ENCODE data around the gene PALM3.
"Not testable (repeated sequence)": the region's sequence is repeated elsewhere in the genome, so short reads cannot be mapped to it uniquely, and the experiment has no call there.

Gene PALM3

DNA sequence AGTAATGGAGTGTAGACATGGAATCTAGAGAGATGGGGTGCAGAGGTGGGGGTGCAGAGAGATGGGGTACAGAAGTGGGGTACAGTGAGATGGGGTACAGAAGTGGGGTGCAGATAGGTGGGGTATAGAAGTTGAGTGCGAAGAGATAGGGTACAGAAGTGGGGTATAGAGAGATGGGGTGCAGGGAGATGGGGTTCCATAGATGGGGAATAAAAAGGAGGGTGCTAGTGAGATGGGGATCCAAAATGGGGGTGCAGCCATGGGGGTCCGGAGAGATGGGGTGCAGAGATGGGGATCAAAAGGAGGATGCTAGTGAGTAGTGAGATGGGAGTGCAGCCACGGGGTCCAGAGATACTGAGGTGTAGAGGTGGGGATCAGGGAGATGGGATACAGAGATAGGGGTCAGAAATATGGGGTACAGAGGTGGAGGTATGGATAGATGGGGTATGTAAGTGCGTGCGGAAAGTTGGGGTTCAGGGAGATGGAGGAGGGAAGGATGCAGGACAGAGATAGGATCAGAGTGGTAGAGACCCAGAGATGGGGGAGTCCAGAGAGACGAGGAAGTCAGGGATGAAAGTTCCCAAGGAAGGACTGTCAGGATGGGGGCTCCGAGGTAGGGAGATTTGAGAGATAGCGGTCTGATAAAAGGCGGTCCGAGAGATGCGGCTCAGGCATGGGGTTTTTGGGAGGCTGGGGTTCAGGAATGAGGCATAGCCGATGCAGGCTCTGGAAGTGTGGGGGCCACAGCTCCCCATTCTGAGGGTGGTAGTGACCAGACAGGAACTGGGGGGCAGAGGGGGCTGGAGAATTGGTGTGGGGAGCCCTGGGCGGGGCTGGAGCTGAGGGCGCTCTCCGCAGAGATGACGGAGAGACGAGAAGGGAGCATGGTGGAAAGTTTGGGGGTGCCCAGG, 3.4 kb downstream of the PALM3 start:
- no peak for DNase-seq

DNA sequence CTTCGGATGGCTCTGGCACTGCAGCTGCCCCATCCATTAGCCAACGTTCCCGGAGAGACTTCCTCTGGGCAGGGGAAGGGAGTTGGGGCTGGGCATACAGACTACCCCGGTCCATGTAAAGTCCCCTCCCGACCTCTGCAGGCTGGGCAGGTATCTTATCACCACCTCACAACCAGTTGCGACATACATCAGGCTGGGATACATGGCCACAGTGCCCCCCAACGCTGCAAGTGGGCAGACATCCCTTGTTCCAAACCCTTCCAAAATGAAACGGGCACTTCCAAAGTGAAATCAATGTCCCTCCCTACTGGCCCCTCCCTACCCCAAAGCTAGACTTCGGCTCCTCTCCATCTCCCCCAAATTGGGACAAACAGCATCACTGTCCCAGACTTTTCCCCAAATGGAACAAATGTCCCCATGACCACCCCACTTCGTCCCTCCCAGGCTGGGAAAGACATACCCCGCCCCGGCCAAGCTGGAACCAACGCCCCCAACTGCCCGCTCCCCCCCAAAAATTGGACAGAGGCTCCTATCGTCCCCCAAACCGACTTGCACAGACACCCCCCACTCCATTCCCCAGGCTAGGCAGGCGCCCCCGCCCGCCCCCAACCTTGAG, 5.0 kb downstream of the PALM3 start:
- DNase-seq = no peak

DNA sequence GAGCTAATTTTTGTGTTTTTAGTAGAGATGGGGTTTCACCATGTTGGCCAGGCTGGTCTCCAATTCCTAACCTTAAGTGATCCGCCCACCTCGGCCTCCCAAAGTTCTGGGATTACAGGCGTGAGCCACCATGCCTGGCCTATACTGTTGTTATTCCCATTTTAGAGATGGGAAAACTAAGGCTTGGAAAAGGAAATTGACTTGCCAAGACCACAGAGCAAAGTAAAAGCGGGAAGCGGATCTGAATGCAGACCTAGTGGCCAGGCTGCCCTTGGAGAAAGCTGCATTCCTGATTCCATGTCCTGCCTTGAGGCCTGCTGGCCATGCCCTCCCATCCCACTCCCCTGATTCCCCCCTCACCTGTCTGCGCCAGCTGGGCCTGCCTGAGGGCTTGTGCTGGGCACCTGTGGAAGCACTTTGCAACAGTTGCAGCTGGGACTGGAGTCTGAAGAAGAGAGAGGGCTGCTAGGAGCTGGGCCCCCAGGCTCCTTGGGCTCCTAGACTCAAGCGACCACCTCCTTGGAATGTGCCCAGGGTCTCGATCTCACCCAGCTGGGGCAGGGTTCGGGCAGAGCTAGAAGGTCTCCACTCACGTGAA, 5.7 kb downstream of the PALM3 start:
- no peak for DNase-seq

DNA sequence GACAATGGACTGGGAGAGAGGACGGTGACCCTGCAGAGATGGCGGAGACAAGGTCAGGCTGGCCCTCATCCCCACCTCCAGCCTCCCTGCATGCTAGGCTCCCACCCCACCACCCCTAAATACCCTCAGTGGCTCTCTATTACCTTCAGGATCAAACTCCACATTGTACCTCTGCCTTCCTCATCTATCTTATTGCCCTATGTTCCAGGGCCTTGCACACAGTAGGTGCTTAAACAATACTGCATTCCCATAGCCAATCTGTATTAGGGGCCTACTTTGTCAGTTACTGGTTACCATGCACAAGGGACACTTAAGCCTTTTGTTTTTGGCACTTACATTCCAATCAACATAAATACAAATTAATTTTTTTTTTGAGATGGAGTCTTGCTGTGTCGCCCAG, 6.5 kb downstream of the PALM3 start:
- no peak for DNase-seq

DNA sequence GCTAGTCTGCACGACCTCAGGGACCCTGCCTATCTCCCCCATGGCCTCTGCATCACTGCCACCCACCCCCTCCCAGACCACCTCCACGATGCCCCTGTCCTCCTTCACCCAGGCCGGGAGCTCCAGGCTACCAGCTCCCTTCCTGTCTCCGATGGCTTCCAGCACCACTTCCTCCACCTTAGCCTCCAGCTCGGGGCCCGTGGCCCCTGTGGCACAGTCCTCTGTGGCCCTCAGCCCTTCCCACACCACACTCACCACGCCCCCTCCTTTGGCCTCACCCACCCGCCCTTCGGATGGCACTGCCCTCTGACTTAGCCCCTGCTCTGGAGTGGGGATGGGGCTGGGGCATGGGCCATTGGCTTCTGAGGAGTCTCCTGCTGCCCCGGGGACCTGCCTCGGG, 7.2 kb downstream of the PALM3 start:
- DNase-seq = no peak

DNA sequence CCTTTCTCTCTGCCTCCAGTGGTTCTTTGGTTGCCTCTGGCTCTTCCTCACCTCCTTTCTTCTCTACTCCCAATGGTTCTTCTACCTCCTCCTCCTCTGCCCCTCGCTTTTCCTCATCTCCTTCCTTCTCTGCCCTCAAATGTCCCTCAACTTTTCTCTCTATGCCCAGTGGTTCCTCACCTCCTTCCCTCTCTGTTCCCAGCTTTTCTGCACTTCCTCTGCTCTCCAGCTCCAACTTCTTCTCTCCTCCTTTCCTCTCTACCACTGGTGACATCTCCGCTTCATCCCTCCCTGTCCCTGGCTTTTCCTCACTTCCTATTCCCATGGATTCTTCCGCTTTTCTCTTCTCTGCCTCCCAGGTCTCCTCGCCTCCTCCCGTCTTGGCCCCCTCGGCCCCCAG, 7.8 kb downstream of the PALM3 start:
- no peak for DNase-seq

DNA sequence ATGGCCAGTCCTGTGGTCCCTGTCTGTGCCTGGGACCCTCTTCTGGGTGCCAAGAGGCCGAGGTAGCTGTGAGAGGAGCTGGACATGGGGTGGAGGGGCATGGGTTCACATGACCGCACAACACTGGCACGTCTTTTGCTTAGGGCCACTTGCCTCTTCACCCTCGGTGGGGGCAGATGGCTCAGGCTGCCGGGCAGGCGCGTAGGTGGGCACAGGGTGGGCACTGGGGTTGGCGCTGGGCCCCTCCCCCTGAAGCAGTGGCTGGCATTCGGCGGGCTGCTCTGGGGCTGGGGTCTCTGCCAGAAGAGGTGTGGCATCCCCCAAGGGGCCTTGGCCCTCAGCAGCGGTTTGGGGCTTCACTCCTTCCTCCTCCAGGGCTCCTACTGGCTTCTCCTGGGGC, 8.4 kb downstream of the PALM3 start:
- DNase-seq = no peak

DNA sequence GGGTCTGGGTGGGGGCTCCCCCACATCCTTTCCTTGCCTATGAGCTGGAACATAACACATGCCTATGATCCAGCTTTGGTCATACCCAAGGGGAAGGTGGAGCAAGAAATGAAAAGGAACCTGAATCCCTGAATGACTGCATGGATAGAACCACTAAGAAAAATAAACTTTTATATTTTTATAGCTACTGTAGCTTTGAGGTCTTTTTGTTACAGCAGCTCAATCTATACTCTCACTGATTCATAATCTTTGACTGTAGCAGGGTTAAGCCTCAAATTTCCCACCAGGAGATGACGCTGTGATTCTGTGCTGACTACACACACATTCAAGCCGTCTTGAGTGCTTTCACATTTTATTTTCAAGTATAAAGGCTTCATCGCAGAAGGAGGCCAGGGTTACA, 8.8 kb downstream of the PALM3 start:
- DNase-seq = no peak

DNA sequence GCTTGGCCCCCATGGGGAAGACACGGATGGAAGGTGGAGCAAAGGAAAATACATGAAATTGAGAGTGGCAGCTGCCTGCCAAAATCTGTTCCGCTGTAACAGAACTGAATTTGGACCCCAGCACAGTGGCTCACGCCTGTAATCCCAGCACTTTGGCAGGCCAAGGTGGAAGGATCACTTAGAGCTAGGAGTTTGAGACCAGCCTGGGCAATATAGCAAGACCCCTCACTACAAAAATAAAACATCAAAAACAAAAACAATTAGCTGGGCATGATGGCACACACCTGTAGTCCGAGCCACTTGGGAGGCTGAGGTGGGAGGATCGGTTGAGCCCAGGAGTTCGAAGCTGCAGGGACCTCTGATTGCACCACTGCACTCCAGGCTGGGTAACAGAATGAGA, 9.4 kb downstream of the PALM3 start:
- no peak for DNase-seq

DNA sequence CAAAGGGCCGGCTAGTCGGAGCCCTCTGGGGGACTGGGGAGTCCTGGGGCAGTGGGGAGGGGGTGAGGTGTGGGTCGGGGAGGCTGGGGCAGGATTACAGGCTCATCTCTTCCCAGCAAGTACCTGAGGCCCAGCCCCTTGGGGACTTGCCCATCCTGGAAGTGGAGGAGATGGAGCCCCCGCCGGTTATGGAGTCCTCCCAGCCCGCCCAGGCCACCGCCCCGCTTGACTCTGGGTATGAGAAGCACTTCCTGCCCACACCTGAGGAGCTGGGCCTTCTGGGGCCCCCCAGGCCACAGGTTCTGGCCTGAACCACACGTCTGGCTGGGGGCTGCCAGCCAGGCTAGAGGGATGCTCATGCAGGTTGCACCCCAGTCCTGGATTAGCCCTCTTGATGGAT, 9.9 kb downstream of the PALM3 start:
- no peak for DNase-seq

DNA sequence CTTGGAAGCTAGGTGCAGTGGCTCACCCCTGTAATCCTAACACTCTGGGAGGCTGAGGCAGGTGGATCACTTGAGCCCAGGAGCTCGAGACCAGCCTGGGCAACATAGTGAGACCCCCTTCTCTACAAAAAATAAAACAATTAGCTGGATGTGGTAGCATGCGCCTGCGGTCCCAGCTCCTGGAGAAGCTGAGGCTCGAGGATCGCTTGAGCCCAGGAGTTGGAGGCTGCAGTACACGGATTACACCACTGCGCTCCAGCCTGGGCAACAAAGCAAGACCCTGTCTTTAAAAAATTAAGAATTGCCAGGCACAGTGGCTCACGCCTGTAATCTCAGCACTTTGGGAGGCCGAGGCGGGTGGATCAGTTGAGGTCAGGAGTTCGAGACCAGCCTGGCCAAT, 10.9 kb downstream of the PALM3 start:
- not testable (repeated sequence) for DNase-seq

DNA sequence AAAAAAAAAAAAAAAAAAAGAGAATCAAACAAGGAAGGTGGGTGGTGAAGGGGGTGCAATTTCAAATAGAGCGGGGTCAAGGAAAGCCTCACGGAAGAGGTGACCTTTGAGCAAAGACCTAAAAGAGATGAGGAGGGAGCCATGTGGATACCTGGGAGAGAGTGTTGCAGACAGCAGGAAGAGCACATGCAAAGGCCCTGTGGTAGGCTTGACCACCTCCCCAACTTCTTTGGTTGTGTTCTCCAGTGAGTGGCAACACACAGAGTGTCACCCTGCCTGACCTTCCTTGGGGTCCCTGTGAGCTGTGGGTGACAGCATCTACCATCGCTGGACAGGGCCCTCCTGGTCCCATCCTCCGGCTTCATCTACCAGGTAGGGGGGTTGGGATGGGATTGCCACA, 11.4 kb downstream of the PALM3 start:
- DNase-seq = no peak

DNA sequence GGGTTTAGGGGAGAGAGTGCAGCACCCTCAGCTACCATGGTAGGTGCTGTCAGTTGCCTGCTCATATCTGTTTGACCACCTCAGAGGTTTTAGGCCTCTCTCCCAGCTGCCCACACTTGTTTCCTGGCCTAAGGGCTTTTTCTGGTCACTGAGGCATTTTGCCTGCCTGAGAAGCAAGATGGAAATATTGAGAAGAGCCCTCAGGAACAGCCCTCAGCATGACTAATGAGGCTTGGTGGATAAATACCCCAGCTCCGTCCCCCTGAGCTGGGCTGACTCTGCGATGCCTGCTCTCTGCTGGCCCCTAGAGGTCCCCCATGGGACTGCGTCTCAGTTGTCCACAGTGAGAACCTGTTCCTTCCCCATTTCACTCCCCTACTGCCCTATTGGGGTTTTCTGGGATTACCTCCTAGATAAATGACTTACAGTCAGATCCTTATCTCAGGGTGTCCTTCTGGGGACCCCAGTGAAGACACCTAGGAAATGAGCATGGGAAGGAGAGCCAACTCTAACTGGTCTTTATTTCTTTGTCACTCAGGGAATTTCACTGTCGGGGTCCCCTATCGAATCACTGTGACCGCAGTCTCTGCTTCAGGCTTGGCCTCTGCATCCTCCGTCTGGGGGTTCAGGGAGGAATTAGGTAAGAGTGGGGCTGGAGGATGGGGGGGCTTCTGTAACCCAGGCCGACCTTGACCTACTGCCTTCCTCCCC, 13.3 kb downstream of the PALM3 start:
- DNase-seq = peak; percentile 71

DNA sequence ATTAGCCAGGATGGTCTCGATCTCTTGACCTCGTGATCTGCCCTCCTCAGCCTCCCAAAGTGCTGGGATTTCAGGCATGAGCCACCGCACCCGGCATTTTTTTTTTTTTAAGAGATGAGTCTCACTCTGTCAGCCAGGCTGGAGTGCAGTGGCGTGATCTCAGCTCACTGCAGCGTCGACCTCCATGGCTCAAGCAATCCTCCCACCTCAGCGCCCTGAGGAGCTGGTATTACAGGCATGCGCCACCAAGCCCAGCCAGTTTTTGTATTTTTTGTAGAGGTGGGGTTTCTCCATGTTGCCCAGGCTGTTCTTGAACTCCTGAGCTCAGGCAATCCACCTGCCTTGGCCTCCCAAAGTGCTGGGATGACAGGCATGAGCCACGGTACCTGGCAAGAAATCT, 14.0 kb downstream of the PALM3 start:
- not testable (repeated sequence) for DNase-seq

DNA sequence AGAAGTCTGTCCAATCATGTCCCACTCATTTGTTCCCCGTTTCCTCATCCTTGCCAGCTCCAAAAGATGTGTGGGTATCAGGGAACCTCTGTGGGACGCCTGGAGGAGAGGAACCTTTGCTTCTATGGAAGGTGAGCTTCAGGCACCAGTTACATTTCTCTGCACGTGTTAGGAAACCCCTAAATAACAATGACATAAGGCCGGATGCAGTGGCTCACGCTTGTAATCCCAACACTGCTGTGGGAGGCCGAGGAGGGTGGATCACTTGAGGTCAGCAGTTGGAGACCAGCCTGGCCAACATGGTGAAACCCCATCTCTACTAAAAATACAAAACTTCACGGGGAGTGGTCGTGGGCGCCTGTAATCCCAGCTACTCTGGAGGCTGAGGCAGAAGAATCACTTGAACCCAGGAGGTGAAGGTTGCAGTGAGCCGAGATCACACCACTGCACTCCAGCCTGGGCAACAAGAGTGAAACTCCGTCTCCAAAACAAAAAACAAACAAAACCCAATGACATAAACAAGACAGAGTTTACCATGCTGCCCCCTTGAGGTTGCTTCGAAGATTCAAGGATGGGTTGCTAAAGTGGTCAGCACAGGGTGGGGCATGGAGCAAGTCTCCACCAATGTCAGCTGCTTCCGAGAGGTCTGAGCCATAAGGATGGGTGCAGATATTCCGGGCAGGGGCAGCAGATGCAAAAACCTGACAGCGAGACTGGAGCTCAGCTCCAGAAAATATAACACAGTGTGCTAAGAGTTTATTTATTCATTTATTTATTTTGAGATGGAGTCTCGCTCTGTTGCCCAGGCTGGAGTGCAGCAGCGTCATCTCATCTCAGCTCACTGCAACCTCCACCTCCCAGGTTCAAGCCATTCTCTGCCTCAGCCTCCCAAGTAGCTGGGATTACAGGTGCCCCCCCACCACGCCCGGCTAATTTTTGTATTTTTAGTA, 18.9 kb downstream of the PALM3 start:
- peak; percentile 77 for DNase-seq

DNA sequence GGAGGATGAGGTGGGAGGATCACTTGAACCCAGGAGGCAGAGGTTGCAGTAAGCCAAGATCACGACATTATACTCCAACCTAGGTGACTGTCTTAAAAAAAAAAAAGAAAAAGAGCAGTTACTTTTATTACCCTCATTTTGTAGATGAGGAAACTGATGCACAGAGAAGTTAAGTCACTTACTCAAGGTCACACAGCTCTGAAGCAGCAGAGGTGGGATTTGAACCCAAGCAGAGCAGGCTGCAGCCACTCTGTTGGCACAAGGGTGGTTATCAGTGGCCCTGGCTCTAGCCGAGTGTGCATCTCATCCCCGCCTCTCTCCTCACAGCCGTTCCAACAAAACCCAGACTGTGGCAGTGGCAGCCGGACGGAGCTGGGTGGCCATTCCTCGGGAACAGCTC, 22.7 kb downstream of the PALM3 start:
- DNase-seq = no peak

DNA sequence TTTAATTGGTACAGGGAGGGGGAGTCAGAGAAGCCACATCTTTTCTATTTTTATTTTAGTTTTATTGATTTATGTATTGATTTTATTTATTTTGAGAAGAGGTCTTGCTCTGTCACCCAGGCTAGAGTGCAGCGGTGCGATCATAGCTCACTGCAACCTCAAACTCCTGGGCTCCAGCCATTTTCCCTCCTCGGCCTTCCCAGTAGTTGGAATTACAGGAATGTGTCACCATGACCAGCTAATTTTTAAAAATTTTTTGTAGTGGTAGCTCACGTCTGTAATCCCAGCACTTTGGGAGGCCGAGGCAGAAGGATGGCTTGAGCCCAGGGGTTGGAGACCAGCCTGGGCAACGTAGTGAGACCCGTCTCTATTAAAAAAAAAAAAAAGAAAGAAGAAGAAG, 26.2 kb downstream of the PALM3 start:
- no peak for DNase-seq

DNA sequence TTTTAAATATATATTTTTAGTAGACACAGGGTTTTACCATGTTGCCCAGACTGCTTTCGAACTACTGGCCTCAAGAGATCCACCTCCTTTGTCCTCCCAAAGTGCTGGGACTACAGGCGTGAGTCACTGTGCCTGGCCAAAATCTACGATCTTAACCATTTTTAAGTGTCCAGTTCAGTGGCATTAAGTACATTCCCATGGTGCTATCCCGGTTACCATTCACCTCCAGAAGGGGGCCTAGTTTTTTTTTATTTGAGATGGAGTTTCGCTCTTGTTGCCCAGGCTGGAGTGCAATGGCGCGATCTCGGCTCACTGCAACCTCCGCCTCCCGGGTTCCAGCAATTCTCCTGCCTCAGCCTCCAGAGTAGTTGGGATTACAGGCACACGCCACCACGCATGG, 26.7 kb downstream of the PALM3 start:
- not testable (repeated sequence) for DNase-seq

DNA sequence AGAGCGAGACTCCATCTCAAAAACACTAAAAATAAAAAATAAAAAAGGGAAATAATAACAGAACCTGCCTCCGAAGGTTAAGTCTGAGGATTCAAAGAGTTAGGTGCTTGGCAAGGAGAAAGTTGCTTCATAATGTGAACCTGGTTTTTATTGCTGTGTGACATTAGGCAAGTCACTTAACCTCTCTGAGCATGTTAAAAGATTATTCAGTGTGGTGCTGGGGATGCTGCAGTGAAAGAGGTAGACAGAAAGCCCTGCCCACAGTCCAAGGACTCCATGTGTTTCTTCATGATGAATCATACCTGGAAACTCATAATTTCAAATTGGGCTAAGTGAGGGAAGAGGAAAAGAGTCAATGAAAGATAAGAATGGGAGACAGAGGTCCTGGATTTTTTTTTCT, 27.9 kb downstream of the PALM3 start:
- no peak for DNase-seq

DNA sequence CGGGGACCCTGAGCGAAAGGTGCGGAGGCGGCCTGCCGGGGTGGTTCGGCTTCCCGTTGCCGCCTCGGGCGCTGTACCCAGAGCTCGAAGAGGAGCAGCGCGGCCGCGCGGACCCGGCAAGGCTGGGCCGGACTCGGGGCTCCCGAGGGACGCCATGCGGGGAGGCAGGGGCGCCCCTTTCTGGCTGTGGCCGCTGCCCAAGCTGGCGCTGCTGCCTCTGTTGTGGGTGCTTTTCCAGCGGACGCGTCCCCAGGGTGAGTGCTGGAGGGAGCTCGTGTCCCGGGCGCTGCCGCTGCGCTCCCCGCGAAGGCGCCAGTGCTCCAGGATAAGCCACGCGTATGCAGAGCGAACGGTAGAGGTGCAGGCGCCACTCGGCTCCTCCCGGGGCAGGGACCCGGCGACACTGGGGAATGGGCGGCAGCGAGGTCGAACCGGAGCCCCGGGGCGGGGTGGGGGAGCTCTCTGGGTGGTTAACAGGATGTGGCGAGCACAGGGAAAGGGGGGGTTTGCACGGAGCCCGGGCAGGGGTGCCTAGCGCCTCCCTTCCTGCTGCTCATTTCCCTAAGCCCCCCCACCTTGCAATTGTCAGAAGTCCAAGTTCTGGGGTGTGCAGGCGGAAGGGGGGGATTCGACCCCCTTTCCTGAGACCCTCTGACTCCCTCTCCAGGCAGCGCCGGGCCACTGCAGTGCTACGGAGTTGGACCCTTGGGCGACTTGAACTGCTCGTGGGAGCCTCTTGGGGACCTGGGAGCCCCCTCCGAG, 30.0 kb downstream of the PALM3 start, which contains the start of gene IL27RA:
TSS of gene IL27RA (plus strand) at position 44 of the 762 bp plus-strand sequence. CDS start at position 155, 111 bp downstream.
- DNase-seq = peak; percentile 52

DNA sequence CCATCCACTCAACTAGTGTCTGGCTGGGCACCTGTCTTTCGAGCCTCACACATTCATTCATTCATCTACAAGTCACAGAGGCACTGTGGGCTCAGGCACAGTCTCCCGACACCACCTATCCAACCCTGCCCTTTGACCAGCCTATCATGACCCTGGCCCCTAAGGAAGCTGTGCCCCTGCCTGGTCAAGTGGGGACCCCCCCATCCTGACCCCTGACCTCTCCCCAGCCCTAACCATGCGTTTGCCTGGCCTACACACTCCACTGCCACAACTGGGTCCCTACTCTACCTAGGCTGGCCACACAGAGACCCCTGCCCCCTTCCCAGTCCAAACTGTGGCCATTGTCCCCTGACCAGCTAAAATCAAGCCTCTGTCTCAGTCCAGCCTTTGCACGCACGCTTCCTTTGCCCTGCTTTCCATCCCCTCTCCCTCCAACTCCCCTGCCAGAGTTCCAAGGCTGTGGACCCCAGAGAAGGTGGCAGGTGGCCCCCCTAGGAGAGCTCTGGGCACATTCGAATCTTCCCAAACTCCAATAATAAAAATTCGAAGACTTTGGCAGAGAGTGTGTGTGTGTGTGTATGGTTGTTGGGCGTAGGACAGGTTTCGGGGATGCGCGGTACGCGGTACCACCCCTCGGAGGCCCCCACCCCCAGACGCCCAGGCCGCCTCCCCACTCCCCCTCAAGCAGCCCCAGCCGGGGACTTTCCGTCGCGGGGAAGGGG, 30.7 kb downstream of the PALM3 start:
- no peak for DNase-seq
